Inferior parietal cortex (tissue), 1 donor: Measurements from ENCODE around the gene NUB1.

Source experiments
- DNase-seq: peaks from one replicate; pipeline ENCODE4 v3.0.0-alpha.2; 2016; ENCODE audit errors: extremely low spot score

NUB1 gene

GRCh38 chr7:151377406-151377805 lies 35.8 kb downstream of the NUB1 start:
- no peak for DNase-seq

GRCh38 chr7:151378011-151378410 lies 36.4 kb downstream of the NUB1 start:
- no peak for DNase-seq

DNA sequence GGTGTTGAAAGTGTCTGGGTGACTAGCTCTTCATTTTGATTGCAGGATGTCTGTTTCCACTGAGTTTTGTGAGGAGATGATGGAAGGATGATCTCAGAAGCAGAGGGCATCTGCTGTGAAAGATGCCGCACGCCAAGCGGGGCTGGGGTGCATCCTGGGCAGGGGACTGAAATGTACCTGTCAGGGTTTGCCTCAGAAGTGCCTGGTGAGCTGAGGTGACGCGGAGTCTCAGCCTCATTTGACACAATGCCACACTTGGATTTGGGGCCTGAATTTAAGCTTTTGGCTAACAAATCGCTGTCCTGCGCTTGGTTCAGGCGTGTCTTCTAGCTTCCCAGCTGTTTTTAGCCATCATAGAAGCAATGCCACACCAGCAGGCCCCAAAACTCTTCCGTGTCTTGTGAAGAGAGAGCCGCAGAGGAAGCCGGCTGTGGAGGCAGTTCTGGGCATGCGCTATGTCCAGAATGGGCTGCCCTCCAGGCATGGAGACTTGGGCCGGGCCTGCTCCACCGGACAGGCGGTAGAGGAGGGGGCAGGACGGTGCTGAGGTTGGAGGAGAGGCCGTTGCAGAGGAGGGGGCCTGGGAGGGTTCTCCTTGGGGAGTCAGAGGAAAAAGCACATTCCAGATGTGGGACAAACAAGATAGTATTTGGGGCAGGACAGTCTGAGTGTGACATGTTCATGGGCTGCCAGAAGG lies 37.0 kb downstream of the NUB1 start:
- DNase-seq: no peak

- DNase-seq: no peak
Observed at GRCh38 chr7:151379193-151379520, 37.5 kb downstream of the NUB1 start.

DNA sequence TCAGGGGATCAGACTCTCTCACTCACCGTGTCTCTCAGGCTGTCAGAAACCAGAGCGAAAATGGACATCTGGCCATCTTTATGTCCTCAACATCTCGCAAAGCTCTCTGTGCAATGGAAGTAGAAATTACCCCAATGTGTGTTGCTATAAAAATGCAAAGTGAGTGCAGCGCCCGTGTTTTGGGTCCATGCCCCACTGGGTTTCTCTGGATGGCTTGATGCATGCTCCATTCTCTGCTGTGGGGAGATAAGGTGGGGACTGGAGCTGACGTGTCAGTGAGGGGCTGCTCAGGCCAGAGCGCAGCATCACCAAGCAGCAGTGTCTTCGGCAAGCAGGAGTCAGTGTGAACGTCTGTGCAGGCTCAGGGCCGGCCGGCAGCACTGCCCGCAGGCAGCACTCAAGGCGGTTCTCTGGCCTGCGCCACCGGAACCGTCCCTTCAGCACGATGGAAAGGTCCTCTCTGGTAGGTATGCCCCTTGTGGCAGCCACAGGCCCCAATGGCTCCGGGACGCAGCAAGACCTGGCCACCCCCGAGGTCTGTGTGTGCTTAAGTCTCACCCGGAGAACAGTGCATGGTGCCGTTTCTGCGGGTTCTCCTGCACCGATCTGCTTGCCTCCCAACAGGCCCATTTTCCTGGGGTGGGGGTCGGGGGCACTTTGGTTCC lies 38.1 kb downstream of the NUB1 start:
- DNase-seq: no peak

- no peak for DNase-seq
Observed at GRCh38 chr7:151380199-151381097, 38.8 kb downstream of the NUB1 start.

- DNase-seq: no peak
Observed at GRCh38 chr7:151381098-151381347, 39.4 kb downstream of the NUB1 start.

GRCh38 chr7:151381348-151382078 lies 39.9 kb downstream of the NUB1 start:
- DNase-seq: no peak

DNA sequence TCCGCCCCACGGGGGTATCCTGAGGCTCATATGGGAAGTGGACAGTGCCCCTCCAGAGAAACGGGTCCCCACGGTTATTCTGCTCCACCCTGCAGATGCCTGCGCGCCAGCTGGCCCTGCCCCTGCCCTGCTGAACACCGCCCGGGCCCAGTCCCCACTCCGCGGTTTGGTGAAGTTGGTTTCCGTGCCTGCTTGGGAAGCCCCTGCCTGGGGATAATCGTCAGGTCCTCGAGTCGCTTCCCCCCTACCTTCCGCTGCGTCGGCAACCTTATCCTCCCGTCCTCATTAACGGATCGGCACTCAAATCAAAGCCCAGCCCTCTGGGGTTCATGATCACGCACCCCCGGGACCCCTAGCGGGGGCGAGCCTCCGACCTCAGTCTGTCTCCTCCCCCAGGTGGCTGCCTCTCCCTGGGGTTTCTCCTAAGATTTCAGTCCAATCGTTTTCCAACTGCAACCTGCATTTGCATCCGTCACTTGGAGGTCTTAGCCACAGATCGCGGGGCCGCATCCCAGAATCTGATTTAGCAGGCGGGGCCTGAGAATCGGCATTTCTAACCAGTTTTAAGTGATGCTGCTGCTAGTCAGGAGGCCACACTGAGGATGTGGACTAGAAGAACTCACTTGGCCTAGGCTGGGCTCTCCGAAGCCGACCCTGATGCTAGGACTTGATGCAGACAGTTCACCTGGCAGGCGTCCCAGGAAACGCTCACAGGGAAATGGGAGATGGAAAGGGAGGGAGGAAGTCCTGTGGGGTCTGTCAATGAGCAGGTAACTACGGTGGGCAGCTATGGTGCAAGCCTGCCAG lies 40.7 kb downstream of the NUB1 start:
- no peak for DNase-seq

DNA sequence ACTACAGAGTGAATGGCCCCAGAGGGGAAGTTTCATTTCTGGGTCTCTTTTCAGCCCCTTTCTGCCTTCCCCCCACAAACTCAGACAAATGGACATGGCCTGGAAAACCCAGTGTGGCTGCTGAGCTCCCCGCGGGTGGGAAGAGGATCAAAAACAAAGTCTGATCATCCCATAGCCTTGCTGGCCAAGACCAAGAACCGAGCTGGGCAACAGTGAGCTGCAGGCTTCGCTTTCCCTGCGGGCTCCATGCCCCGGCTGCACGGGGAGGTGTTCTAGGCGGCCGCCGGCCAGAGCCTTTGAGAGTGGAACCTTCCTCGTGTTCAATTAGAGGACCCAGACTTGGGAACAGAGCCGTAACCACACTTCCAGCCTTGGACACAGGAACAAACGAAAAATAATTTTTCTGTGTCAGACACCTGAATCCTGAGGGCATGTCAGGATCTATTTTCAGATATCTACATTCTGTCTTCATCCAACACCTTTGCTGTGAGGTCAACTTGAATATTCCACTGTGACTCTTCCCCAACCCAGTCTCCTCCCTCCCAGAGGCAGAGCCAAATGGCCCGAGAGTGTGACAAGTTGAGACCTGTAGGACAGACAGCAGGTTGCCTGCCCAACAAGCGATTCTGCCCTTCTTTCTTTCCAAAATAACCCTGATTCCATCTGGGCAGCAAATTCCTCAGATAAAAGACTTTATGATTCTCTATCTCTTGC lies 42.2 kb downstream of the NUB1 start:
- no peak for DNase-seq

DNA sequence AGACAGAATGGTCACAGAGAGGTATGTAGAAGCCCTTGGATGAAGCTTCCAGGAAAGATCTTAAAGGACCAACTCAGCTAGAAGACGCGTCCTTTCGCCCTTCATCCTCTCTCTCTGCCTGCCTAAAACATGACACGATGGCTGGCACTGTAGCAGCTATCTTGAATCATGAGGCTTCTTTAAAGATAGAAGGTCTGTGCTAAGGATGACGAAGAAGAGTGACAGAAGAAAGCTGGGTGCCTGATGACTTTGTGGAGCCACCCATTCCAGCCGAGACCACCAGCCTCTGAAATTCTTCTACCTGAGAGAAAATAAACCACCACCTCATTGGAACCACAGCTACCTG lies 42.7 kb downstream of the NUB1 start:
- no peak for DNase-seq

DNA sequence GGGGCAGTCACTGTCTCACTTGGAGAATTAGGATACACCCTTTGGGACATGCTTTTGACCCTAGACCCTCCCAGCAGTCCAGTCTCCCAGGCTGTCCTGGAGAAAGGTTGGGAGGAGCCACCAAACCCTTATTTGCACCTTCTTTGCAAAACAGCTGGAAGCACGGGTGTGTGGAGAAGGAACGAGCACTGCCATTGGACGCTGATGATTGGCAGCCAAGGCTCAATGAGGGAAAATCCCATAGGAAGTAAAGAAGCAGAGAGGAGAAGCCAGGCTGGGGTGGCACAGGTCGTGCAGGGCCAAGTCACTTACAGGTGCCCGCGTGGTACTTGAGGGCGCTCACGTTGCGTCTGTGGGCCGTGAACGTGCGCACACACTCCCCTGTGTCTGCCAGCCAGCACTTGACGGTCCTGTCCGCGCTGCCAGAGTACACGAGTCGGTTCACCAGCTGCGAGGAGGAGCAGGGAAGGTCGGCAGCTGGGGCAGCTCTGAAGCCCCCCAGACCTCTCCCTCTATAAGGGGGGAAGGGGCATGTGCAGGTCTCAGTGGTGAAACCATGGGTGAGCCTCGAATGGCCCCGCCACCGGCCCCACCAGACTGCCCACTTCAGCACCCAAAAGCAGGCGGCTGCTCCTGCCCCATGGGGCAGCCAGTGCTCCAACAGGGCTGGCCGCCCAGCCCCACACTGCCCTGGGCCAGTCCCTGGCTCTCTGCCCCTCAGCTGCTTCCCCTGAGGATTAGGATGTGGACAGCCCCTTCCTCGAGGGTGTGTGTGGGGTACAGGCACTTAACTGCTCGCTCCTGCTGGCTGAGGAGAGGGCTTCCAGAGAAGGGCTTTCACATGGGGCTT lies 43.4 kb downstream of the NUB1 start:
- DNase-seq: no peak

DNA sequence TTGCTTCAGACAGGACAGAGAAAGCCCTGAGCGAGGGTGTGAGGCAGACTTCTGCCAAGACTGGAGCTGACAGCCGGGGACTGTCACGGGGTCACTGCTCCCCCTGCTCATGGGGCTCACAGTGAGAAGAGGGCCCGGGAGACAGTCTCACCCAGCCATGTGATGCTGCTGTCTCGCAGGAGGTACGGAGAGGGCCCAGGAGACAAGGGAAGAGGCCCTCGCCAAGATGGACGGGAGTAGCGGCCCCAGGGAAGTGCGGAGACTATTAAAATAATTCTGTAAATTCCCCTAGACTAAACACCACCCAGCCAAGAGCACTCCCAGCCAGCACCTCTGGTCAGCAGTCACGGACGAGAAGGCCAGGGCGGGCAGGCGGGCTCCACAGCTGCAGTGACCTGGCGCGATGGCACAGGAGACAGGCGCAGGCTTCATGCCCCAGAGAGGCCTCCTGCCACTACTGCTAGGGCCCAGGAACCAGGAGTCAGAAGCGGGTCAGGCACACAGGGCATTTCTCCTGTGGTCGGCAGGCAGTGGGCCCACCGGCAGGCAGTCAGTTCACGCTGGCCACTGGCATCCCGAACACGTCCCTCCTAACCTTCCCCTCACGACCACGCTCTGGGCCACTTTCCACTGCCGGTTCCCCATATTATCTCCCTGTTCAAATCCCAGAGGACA lies 44.2 kb downstream of the NUB1 start:
- DNase-seq: no peak

GRCh38 chr7:151386301-151387160 lies 44.9 kb downstream of the NUB1 start:
- DNase-seq: no peak

- no peak for DNase-seq
Observed at GRCh38 chr7:151387161-151388006, 45.8 kb downstream of the NUB1 start.

GRCh38 chr7:151388007-151388297 lies 46.3 kb downstream of the NUB1 start:
- no peak for DNase-seq

GRCh38 chr7:151388430-151388829 lies 46.8 kb downstream of the NUB1 start:
- no peak for DNase-seq
